OCI-LY3 (cell line): ENCODE measurements around the gene TMEM94.

ENCODE experiments used
- EZH2phosphoT487 ChIP-seq: fragments of 200-600 bp; shearing (Covaris generic); IDR thresholded peaks from 2 replicates; pipeline ENCODE4 v1.6.1; 2018; ENCODE audit warnings: antibody characterized with exemption, mixed run types, low read depth
- TF ChIP-seq, protein P1 (sequence below): fragments of 200-600, 300-600 bp; sonication (generic); IDR thresholded peaks from 2 replicates; pipeline ENCODE4 v1.5.1; 2014; ENCODE audit warnings: antibody characterized with exemption, low read length, low read depth

DNA sequence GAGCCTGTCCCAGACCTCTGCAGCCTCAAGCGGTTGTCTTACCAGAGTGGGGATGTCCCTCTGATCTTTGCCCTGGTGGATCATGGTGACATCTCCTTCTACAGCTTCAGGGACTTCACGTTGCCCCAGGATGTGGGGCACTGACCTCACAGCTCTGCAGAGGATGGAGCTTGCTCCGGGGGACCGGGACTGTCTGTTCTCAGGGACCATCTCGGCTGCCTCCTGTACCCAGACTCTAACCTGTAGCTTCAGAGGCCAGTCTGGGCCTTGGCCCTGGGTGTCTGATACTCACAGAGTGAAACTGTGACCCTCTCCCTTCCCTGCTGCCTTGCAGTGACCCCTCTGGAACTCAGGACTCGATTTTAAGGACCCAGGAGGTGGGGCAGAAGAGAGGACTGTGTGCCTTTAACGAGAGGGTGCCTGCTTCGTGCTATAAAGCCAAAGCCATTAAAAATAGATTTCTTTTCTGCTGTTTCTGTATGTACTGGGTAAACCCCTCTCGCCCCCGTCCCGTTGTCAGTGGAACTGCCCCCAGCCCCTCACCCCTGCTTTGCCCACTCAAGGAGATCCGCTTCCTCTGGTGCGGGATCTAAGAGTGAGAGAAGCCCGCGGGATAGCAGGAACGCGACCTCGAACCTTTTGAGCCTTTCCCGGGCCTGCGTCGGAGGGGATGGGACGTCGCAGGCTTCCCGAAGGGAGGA lies 68.0 kb downstream of the TMEM94 start:
- TF ChIP-seq, protein P1, sequence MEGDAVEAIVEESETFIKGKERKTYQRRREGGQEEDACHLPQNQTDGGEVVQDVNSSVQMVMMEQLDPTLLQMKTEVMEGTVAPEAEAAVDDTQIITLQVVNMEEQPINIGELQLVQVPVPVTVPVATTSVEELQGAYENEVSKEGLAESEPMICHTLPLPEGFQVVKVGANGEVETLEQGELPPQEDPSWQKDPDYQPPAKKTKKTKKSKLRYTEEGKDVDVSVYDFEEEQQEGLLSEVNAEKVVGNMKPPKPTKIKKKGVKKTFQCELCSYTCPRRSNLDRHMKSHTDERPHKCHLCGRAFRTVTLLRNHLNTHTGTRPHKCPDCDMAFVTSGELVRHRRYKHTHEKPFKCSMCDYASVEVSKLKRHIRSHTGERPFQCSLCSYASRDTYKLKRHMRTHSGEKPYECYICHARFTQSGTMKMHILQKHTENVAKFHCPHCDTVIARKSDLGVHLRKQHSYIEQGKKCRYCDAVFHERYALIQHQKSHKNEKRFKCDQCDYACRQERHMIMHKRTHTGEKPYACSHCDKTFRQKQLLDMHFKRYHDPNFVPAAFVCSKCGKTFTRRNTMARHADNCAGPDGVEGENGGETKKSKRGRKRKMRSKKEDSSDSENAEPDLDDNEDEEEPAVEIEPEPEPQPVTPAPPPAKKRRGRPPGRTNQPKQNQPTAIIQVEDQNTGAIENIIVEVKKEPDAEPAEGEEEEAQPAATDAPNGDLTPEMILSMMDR, result no peak
- no peak for TF ChIP-seq EZH2phosphoT487
